HG03521 (cell line): ENCODE results near the gene CYP4B1.

Experiments used
- ATAC-seq: cut with Tn5 transposase; IDR thresholded peaks from one replicate; pipeline ENCODE4 v1.9.1; 2021; ENCODE audit warnings: mild to moderate bottlenecking, moderate library complexity; ENCODE audit not compliant: unreplicated experiment

Gene CYP4B1

DNA sequence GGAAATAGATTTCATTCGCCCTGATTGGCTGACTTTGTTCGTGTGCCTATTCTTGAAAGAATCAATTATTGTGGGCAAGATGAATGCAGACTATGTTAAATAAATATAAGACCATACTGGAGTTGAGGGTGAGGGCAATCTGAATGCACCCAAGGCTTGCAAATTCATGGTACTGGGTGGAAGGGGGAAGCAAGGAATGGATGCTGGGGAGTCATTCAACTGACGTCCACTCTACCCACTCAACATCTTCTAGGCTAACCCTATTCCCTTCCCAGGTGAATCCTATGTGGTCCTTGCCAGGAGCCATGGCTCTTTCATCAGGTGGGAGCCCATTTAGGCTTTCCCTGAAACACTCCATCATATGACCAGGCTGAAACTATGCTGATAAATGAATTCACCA, 5.7 kb upstream of the CYP4B1 start:
- ATAC-seq: no peak

DNA sequence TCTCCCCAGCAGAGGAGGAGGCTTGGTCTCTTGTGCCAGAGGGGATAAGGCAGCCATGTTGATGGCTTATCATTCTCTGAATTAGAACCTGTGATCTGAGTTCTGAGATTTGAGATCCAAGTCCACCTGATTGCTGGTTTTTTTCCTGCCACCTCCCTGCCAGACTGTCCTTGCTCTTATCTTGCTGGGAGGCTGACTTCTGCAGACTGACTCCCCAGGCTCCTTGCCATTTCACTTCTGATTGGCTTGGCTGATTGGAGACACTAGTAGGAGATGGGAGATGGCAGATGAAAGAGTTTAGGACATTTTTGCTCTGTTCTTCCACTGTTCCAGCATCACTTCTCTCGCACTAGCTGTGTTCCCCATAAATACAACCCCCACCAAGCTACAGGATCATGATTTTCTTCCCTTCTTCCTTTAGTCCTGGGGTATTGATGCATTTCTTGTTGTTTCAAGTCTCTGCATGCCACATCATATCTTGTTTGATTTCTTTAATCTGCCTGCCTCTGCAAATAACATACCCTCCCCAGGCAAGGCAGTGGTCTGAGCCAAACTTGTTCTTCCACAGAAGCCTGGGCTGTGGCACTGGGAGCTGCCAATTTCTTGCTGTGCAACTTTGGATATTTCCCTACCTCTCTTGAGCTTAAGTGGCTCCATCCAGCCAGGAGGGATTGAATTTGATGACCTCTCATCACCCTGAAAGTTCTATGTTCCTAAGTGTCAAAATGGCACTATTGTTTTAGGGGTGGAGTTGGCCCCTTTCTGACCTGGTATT, 963 bp upstream of the CYP4B1 start:
- ATAC-seq: no peak

DNA sequence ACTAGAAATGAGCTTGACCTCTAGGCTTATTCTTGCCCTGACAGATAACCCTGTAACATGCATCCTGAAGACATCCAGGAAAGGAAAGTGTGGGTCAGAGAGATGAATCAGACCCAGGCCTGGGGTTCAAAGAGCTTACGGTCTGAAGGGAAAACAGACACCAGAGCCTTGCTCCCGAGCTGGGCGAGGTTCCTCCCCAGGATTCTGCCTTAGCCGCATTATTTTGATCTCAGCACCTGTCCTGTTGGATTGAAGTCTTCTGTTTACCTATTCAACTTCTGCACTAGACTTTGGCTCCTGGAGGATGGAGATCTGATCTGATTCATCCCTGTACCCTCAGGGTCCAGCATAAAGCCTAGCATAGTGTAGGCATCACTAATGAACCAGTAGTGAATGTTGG, 1.9 kb downstream of the CYP4B1 start:
- no peak for ATAC-seq

DNA sequence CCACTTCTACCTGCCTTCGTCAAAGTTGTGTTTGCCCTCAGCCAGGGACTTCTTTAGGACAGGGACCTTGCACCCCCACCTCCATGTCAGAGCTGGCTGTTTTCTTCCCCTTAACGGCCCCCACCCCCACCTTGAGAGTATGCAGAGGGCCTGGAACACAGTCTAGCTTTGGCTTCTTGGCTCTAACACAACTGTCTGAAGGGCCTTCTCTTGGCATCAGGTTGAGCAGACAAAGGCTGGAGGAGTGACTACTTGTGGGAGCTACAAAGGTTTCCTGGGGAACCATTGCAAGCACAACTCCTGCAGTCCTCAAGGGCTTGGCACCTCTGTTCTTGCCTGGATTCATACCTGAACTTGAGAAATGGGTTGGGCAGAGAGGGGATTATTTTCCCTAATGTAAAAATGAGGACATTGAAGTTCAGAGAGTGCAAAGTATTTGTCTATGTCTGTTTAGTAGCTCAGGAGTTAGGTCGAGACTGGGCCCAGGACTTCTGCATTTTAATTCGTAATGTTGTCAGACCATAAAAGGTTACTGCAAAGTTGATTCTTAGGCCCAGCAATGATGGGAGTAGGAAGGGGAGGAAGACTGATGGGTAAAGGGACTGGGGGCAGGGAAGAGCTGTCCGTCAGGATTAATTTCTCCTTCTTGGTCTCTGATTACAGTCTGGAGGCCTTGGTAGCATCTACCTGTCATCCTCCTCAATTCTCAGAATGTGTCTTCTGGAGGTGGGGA, 2.6 kb downstream of the CYP4B1 start:
- ATAC-seq: no peak

DNA sequence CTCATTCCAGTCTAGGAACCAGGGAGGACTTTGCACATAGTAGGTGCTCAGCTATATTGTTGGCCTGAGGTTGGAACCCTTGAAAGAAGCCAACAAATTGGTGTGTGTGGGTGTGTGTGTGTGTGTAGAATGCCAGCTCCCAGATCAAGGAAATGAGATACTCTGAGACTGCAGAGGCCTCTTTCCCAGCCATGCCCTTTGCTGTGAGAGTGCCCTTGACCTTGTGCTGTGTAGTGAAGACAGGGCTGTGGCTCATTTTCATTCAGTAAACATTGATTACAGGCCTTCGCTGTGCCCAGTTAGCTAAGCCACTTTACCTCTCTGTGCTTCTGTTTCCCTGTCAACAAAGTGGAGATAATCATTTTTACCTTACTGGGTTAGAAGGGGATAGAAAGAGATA, 3.2 kb downstream of the CYP4B1 start:
- no peak for ATAC-seq

DNA sequence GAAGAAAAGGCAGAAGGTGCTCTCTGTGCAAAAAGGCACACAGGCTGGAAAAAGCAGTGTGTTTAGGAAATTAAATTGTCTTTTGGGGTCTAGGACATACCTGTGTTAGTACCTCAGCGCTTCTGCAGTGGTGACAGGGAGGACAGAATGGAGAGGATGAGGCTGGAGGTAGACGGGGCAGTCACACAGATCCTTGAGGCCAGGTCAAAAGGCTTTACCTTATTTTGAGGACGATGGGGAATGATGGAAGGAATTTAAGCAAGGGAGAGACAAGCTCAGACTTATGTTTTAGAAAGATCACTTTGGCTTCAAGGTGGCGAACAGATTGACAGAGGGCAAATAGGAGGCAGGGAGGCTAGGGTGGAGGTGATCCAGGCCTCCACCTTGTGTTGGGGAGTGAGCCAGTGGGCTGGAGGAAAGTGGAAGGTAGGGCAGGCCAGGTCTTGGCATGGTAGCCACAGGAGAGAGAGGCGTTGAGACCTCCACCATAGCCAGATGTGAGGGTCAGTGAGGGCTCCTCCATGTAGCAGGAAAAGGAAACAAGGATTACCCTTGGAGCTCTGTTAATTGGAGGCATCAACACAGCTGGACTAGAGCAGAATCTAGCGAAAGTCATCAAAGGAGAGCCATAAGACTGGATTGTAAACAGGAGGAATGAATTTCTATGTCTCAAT, 4.2 kb downstream of the CYP4B1 start:
- no peak for ATAC-seq

DNA sequence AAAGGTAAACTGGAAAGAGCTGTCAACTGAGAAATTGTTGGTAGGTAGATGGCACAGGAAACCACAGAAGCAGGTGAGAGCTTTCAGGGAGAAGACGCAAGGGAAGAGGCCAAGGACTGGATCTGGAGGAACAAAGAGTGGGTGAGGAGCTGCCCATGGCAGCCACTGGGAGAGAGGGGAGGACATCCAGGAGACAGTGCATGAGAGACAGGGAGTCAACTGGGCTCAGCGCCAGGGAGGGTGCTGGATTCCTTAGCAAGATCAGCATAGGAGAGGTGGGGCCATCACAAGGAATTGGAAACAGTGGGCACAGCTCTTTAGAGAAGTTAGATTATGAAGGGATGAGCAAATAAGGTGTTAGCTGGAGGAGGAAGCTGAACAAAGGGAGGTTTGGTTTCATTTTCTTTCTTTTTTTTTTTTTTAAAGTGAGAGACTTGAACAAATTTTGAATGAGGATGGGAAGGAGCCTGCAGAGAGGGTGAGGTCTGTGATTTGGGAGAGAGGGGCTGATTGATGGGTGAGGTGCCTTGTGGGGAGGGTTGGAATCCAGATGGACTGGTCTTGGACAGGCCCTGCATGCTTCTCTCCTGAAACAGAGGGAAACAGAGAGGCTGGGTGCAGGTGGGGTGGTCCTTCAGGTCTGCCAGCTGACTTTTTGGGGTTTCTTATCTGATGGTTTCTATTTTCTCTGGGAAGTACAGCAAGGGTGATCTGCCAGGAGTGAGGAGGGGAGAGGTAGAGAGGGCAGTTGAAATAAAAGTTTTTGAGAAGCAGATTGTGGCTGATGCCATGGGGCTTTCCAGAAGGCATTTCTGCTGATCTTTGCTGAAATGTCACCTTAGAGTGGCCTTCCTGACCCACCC, 5.4 kb downstream of the CYP4B1 start:
- ATAC-seq: no peak

DNA sequence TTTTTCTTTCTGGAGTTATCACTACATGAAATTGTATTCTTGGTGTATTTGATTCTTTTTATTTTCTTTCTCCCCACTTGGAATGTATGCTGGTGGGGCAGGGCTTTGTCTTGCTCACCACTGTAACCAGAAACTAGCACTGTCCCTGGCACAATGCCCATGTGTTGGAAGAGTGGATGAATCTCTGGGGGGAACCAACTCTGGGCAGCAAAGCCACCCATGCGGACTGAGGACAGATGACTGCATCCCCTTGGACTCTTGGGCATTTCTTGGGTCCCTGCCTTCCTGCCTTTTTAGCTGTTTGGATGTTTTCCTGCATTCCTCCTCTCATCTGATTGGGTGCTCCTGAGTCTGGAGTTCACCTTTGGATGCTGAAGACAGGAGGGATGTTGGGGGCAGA, 6.1 kb downstream of the CYP4B1 start:
- ATAC-seq: no peak

DNA sequence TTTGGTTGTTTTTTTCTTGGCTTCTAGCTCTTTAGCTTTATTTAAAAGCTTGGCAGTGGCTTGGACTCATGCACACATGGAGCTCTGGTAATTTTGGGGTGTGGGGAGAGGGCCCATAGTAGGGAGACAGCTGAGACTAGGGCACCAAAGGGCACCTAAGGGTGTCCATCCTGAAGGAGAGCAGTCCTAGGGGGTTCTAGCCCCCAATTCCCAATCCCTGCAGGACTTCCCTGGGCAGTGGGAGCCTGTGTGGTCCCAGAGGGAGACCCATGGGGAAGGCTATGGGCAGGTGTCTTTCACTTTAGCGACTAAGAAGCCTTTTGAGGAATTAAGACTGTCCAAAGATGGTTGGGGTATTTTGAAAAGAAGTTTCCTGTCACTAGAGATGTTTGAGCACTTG, 6.9 kb downstream of the CYP4B1 start:
- ATAC-seq: no peak

DNA sequence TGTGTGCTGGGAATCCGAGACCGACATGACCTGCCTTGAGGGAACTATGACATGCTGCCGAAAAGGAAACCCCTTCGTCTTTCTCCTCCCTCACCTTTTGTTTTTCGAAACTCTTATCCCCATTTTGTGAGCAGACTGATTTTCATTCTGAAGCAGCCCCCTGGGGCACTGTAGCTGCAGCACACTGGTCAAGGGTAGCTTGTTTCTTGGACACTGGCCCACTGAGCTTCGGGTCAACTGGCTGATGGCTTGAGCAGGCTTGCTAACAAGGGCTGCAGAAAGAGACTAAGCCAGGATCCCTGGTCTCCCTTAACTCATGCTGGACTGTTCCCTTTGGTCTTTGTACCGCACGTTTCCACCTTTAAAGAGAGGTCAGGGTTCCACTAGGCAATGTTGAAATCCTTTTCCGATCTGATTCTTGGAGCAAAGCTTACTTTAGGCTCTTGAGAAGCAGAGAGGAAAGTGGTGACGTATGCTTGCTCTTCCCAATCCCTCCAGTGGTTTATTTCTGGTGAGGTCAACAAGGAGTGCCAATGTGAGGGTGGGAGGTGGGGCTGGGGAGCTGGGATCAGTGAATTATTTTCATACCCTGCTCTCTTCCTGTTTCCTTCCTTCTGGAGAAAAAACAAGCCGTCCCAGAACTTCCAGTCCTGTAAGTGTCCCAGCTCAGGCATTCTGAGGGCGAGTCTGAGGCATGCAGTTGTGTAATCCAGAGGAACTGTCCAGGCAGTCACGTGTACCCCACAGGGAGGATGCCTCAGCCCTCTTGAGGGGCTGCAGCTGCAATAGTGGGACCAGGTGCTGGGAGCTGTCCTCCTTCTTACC, 7.6 kb downstream of the CYP4B1 start:
- no peak for ATAC-seq

DNA sequence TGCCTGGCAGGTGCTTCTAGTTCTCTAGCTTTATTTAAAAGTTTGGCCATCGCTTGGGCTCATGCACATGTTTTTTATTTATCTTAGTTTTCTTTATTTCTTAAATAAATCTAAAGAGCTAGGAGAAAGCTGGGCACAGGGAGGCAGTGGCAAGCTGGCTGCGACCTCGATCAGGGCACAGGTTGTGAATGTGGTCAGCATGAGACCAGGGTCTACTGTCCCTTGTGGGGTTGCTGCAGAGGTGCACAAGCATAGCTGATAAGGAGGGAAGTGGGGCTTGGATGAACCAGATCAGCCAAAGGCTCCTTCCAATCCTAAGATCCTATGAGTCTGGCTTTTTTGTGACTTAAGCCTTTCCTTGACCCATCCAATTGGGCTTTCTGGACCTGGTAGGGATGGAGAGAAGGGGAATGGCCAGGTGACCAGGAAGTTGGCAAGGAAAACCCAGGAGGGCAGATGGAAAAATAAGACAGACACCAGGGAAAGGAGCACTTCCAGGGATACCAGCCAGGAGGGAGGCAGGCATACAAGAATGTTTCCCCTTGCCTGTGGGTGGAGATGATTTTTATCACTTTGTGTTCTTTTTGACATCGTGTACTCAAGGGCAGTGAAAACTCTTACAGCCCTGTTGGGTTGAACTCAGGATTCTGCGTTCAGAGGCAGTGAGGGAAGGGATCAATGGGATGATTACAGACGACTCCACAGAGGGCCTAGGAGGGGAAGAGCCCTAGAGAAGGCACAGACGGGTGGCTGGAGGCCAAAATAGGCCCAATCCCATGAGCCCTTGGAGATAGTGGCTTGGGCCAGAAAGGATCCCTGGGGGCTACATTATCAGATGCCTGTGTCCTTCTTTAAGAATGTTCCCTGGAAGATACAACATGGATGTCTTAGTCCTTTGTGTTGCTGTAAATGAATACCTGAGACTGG, 8.5 kb downstream of the CYP4B1 start:
- ATAC-seq: no peak

DNA sequence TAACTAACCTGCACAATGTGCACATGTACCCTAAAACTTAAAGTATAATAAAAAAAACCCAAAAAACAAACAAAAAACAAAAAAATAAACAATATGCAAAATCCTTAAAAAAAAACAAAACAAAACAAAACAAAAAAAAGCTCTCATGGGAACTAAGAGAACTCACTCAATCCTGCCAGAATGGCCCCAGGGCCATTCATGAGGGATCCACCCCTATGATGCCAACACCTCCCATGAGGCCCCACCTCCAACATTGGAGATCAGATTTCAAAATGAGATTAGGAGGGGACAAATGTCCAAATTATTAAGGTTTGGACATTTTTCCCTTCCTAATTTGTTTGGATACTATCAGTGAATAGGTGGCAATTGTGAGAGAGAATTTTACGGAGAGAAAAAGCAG, 10.2 kb downstream of the CYP4B1 start:
- ATAC-seq: no peak

DNA sequence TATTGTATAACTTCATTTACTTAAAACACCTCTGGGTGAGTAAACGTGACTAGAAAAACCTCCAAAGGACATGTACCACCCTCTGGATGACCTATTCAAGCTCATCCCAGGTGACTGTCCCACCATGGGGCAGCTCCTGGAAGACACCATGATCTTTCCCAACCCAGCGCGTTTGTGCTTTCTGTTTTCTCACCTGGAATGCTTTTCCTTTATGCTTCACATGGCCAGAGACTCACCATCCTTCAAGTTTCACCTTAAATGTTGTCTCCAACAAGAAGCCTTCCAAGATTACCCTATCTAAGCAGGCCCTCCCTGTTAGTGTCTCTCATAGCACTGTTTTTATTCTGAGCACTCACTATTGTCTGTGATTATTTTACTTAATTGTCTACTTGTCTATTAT, 11.1 kb downstream of the CYP4B1 start:
- ATAC-seq: no peak

DNA sequence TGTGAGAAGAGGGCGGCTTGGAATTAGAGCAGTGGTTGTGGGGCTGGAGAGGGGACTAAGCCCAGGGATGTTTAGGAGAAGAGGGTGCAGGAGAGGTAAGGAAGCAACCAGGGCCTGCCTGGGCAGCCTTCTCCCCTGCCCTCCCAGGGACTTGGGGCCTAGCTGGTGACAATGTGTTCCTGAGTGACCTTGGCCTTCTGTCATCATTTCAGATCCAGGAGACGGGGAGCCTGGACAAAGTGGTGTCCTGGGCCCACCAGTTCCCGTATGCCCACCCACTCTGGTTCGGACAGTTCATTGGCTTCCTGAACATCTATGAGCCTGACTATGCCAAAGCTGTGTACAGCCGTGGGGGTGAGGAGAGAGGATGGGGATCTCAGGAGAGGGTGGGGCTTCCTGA, 11.8 kb downstream of the CYP4B1 start:
- ATAC-seq: no peak

DNA sequence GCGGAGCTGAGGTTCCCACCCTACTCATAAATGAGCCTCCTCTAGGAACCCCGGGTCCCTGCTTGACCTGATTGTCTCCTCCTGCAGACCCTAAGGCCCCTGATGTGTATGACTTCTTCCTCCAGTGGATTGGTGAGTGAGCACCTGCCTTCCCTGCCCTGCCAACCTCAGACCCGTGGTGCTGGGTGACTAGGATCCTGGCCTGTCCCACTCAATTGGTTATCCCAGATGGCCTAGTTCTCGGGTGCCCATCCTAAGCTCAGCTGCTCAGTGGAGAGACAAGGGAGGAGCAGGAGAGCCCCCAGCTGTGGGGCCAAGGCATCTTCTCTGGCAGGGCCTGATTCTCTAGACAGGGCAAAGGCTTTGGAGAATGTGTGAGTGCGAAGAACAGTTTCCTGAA, 12.2 kb downstream of the CYP4B1 start:
- no peak for ATAC-seq

DNA sequence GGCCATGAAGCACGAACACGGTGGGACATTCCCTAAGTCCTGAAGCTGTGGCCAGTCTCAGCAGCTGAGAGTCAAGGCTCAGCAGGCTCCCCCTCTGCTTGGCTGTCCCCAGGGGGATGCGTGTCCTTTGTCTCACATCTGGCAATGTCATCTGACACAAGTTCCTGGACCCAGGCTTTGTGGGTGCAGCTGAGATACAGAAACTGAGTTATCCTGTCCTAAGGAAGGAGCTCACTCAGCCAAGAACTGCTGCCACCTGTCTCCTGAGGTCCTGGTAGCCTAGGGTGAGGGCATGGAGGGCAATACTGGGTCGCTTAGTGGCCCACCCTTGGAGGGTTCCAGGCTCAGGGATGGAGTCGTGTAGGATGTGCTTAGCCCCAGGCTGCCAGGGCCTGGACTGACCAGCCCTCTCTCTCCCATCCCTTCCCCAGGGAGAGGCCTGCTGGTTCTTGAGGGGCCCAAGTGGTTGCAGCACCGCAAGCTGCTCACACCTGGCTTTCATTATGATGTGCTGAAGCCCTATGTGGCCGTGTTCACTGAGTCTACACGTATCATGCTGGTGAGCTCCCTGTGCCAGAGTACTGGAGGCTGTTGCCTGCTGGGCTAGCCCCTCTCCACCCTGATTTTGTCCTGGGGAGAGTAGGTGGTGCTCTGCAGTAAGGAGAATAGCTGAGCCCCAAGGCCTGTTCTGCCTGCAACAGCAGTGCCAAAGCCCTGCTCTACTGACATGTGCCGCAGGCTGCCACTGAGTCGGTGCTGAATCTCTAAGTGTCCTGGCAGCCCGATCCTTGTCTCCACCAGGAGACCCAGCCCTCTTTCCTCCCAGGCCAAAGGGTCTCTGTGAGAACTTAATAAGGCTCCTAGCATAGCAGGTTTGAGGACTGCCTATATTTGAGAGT, 13.5 kb downstream of the CYP4B1 start:
- no peak for ATAC-seq

DNA sequence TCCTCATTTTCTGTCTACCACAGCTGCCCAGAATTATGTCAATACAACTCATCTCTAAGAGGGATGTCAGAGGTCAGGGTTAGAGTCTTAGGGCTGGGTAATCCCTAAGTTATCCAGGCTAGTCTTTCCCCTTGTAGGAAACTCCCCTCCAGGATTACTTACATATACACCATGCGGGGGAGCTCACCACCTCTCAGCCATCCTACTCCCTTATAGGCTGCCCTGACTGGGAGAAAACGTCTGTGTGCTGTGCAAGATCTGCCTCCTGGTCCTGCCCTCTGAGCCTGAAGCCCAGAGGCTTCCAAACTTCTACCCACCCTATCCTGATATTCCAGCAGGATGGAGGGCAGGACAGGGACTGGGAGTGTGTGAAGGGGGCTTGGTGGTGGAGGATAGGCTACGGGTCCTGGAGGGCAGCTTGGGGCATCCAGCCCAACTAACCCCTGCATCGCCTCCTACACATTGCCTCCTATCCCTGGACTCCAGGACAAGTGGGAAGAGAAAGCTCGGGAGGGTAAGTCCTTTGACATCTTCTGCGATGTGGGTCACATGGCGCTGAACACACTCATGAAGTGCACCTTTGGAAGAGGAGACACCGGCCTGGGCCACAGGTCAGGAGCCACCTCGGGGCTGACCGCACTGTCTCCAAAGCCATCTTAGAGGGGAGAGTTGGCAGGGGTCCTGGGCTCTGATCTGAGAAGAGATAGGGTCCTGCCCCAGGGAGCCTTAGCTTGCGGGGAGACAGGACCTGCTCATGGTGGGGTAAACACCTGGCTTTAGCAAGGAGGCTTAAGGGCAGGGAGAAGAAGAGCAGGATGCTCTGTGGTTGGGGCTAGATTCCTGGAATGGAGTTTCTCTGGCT, 14.4 kb downstream of the CYP4B1 start:
- ATAC-seq: no peak
